Spinal cord (tissue), 10 donors: ENCODE measurements around the gene ENO2. TPM values are rescaled to one million over a fixed set of nuclear protein-coding genes. Genes with fewer than 3 reads are reported as not detected.
"Not testable (repeated sequence)": the region's sequence is repeated elsewhere in the genome, so short reads cannot be mapped to it uniquely, and the experiment has no call there.

Experiments used
- DNase-seq, 6 donors: peaks; one replicate each; pipeline versions ENCODE4 v3.0.0 to v3.0.0-alpha.2; 2013 to 2015; ENCODE audit warnings: low spot score in 6 of 6, low read depth in 4 of 6
- H3K27ac ChIP-seq: one replicate; pipeline ENCODE4 v1.5.1; 2013; ENCODE audit warnings: low read depth, low read length, control low read depth
- H3K27me3 ChIP-seq: one replicate; pipeline ENCODE4 v1.6.1; 2013; ENCODE audit warnings: low read length; ENCODE audit not compliant: control insufficient read depth, insufficient read depth
- H3K36me3 ChIP-seq: one replicate; pipeline ENCODE4 v1.6.1; 2013; ENCODE audit warnings: low read length; ENCODE audit not compliant: control insufficient read depth, insufficient read depth
- H3K4me1 ChIP-seq: one replicate; pipeline ENCODE4 v1.6.1; 2013; ENCODE audit warnings: low read length; ENCODE audit not compliant: control insufficient read depth, insufficient read depth
- H3K4me3 ChIP-seq: one replicate; pipeline ENCODE4 v1.5.1; 2013; ENCODE audit warnings: low read depth, low read length, control low read depth
- H3K9me3 ChIP-seq: one replicate; pipeline ENCODE4 v1.6.1; 2013; ENCODE audit warnings: low read length; ENCODE audit not compliant: control insufficient read depth, insufficient read depth
- WGBS: methylation state at CpG from one replicate; pipeline ENCODE4 v1.1.5; 2013; ENCODE audit warnings: missing lambda C conversion rate; ENCODE audit not compliant: insufficient coverage; 5-methylcytosine and 5-hydroxymethylcytosine counted together
- long read RNA-seq, 4 donors: transcript quantifications; one replicate each; lab custom pipeline, GENCODE V29; 2026
- polyA plus RNA-seq, 2 donors: library from polyadenylated mRNA; unstranded; fragments of 120-200 nt; gene quantifications; one replicate each; pipeline ENCODE4 v1.2.1, GENCODE V29; 2013; ENCODE audit not compliant: insufficient read length in 2 of 2
- total RNA-seq, 2 donors: library from RNA; depleted of rRNA in 1 of 2; stranded (reverse); fragments of 120-200 nt in 1 of 2; fragments of >200 nt in 1 of 2; gene quantifications; one replicate each; pipeline versions ENCODE4 v1.2.3 to v1.2.4, GENCODE V29; 2013 to 2014
- donor health status: healthy.

The ENO2 gene
- total RNA-seq = 100 to 1,000 TPM; 118 to 307 TPM
- polyA plus RNA-seq = 100 to 1,000 TPM; 615 to 640 TPM
- long read RNA-seq, donor 1, transcript ENO2-211 (12 exons, 2,549 nt) = minor isoform, 16 of 324 reads
- long read RNA-seq, donor 1, transcript ENO2-201 (12 exons, 2,423 nt) = major isoform, 140 of 324 reads
- long read RNA-seq, donor 1, transcript ENO2-205 (11 exons, 2,827 nt) = minor isoform, 17 of 324 reads
- long read RNA-seq, donor 1, partial matches to known transcripts = 151 of 324 reads
- long read RNA-seq, donor 1, other reads (novel, unspliced or antisense) = 0 of 324 reads
- long read RNA-seq, donor 2, transcript ENO2-211 (12 exons, 2,549 nt) = minor isoform, 7 of 48 reads
- long read RNA-seq, donor 2, transcript ENO2-201 (12 exons, 2,423 nt) = major isoform, 30 of 48 reads
- long read RNA-seq, donor 2, partial matches to known transcripts = 8 of 48 reads
- long read RNA-seq, donor 2, other reads (novel, unspliced or antisense) = 0 of 48 reads
- long read RNA-seq, donor 3, transcript ENO2-205 (11 exons, 2,827 nt) = minor isoform, 5 of 271 reads
- long read RNA-seq, donor 3, transcript ENO2-211 (12 exons, 2,549 nt) = minor isoform, 8 of 271 reads
- long read RNA-seq, donor 3, transcript ENO2-201 (12 exons, 2,423 nt) = major isoform, 54 of 271 reads
- long read RNA-seq, donor 3, partial matches to known transcripts = 204 of 271 reads
- long read RNA-seq, donor 3, other reads (novel, unspliced or antisense) = 0 of 271 reads
- long read RNA-seq, donor 4, partial matches to known transcripts = 0 of 3 reads
- long read RNA-seq, donor 4, other reads (novel, unspliced or antisense) = 0 of 3 reads

DNA sequence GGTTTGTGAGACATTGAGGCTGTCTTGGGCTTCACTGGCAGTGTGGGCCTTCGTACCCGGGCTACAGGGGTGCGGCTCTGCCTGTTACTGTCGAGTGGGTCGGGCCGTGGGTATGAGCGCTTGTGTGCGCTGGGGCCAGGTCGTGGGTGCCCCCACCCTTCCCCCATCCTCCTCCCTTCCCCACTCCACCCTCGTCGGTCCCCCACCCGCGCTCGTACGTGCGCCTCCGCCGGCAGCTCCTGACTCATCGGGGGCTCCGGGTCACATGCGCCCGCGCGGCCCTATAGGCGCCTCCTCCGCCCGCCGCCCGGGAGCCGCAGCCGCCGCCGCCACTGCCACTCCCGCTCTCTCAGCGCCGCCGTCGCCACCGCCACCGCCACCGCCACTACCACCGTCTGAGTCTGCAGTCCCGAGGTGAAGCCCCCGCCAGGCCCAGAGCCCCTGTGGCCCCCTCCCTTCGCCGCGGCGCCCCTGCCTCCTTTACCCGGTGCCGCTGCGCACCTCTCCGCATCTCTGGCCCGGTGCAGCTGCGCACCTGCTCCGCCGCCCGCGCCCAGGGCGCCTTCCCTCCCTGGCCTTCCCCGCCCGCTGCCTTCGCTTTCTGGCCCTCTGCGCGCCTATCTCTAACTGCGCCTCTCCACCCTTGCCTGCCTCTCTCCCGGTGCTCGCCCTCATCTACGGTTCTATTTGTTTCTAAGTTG lies at the start of gene ENO2:
TSS of gene ENO2 (plus strand) at position 335 of the 701 bp plus-strand sequence. CDS start 1,253 bp downstream, outside the sequence.
- peaks cover 35% of the 10 kb centered on the region for H3K36me3 ChIP-seq
- no peaks in the 10 kb centered on the region for H3K27me3 ChIP-seq
- under 1% methylated on average over 63 of the region's 68 CpGs for WGBS
- DNase-seq = peak in 3 of 6 donors; percentile 70 to 96 (median 93)
- H3K4me1 ChIP-seq = peaks cover 48% of the 10 kb centered on the region
- H3K4me3 ChIP-seq = peak within 1 kb of the TSS; percentile 51
- no peaks in the 10 kb centered on the region for H3K9me3 ChIP-seq
- H3K27ac ChIP-seq = peak within 1 kb of the TSS; percentile 82

DNA sequence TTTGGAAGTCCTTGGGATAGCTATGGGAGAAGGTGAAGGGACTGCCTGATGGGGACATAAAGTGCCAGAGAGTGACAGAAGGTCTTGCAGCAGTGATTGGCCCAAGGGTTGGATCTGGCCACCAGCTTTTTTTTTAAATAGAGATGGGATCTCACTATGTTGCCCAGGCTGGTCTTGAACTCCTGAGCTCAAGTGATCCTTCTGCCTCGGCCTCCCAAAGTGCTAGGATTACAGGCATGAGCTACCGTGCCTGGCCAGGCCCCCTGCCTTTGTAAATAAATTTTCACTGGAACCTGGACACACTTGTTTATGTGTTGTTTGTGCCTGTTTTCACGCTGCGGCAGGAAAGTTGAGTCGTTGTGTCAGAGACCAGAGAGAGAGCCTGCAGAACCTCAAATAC lies 49.1 kb upstream of the ENO2 start:
- H3K27ac ChIP-seq, DNase-seq, H3K9me3 ChIP-seq, H3K27me3 ChIP-seq, H3K4me3 ChIP-seq: not testable (repeated sequence)
- Histone ChIP-seq H3K36me3 (peaks cover 71% of the 10 kb centered on the region), H3K4me1 (peaks cover 25% of the 10 kb centered on the region)
- 100% methylated on average over 2 of the region's 5 CpGs for WGBS

DNA sequence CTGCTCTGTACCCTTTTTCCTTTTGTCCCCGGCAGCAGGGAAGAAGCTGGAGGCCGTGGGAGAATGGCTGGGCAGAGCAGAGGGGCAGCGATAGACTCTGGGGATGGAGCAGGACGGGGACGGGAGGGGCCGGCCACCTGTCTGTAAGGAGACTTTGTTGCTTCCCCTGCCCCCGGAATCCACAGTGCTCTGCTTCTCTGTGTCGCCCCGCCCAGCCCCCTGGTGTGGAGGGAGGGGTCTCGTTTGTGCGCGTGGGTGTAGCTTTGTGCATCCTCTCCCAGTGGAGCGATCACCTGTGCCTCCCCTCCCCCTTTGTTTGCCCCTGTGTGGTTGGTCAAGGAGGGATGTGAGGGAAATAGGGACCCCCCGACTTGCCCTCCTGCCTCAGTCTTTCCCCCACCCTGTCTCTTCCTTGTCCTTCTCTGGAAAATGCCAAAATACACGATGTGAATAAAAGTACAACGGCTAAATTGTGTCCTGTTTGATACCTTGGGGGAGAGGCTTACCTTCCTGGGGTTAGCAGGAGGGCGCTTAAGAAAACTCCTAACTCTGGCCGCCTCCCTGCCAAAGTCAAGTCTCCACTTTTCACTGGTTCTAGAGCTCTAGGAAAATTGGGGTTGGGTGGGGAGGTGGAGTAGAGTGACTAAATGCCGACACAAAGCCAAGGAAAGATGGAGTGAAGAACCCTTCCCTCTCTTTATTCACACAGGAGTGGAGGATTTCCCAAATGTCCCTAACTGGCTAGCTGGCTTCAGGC lies 48.0 kb upstream of the ENO2 start:
- Histone ChIP-seq H3K4me3 (no peak overlapping the region), H3K4me1 (peaks cover 25% of the 10 kb centered on the region), H3K9me3 (no peaks in the 10 kb centered on the region), H3K36me3 (peaks cover 71% of the 10 kb centered on the region), H3K27me3 (no peaks in the 10 kb centered on the region), H3K27ac (peak overlapping the region; percentile 86)
- no peak for DNase-seq
- 76% methylated on average over 6 of the region's 19 CpGs for WGBS

DNA sequence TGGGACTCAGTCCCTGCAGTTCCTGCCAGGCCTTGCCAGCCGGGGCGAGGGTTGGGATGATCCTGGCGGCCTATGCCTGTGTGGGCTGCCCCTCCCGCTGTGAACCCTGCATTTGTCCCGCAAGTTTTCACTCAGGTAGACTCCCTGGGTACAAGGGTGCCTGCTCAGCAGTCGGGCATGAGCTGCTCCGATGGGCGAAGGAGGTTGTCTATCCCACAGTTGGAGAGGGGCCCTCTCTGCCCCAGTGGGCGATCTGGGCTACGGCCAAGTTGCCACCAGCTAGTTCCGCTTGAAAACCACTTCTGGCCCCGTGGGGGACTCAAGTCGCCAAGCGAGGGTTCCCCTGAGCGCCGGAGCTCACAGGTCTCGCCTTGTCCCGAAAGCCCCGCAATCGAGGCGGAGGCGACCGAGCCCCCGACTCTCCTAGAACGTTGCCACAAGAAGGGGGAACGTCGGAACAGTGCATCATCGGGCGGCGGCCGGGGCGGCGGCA lies 47.4 kb upstream of the ENO2 start:
- Histone ChIP-seq H3K27ac (peak overlapping the region; percentile 86), H3K27me3 (no peaks in the 10 kb centered on the region), H3K9me3 (no peaks in the 10 kb centered on the region), H3K36me3 (peaks cover 71% of the 10 kb centered on the region), H3K4me3 (peak overlapping the region; percentile 69), H3K4me1 (peaks cover 32% of the 10 kb centered on the region)
- peak in 2 of 6 donors; percentile 5 to 50 for DNase-seq
- 4% methylated on average over 32 of the region's 33 CpGs for WGBS

DNA sequence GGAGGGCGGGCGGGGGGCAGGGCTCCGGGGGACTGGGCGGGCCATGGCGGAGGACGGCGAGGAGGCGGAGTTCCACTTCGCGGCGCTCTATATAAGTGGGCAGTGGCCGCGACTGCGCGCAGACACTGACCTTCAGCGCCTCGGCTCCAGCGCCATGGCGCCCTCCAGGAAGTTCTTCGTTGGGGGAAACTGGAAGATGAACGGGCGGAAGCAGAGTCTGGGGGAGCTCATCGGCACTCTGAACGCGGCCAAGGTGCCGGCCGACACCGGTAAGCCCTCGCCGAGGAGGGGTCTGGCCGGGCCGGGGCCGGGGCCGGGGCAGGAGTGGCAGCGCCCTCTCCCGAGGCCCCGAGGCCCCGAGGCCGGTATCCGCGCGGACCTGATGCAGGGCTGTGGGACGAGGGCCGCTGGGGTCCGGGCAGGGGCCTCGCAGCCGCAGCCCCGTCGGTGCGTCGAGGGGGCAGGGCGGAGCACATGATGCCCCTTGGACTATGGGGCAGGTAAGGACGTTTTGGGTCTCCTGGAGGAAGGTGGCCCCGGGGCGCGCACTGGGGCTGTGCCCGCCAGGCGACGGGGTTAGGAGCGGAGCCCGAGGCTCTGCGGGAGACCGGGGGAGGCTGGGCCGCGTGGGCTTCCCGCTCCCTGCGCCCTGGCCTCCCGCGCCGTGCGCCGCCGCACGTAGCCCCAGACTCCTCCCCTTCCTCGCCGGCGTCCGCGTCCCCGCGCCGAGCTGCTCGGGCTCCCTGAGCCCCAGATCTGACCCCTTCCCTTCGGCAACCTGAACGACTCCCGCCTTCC lies 46.8 kb upstream of the ENO2 start, which contains the start of gene TPI1:
TSS of gene TPI1 (plus strand) at position 119 of the 798 bp plus-strand sequence. CDS start at position 155, 36 bp downstream.
- WGBS = under 1% methylated on average over 86 of the region's 86 CpGs
- Histone ChIP-seq H3K27ac (peak within 1 kb of the TSS; percentile 86), H3K27me3 (no peaks in the 10 kb centered on the region), H3K4me1 (peaks cover 38% of the 10 kb centered on the region), H3K36me3 (peaks cover 68% of the 10 kb centered on the region), H3K4me3 (peak within 1 kb of the TSS; percentile 69), H3K9me3 (no peaks in the 10 kb centered on the region)
- DNase-seq = peak in 5 of 6 donors; percentile 47 to 91 (median 73)

DNA sequence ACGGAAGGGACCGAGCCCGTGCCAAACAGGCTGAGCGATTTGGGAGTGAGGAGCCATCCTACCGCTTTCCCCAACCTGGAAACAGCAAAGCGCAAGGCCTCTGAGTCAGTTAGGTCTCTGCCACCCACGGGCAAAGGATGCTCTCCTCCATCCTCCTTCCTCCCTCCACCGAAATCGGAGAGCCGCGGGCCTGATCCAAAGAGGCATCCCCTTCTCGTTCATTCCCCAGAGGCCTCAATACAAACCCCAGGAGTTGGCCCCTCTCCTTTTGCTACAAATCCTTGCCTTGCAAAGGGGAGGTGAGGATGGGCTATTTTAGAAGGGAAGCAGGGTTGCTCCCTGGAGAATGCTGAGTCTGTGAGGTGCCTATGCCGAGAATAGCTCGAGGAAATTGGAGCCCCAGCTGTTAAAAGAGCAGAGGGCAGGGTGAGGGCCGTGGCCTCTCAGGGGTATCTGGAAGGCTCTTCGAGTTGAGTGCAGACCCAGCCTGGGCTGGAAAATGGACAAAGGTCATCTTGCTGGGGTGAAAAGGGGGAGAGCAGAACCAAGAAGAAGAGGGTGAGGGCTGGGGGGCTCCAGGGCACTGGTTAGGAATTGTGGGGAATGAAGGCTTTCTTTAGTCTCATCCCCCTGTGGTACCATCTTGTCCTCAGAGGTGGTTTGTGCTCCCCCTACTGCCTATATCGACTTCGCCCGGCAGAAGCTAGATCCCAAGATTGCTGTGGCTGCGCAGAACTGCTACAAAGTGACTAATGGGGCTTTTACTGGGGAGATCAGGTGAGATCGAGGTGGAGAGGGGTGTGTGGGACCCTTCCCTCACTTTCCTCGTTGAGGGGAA lies 46.0 kb upstream of the ENO2 start:
- peak in 2 of 6 donors; percentile 43 to 51 for DNase-seq
- H3K4me1 ChIP-seq = peaks cover 42% of the 10 kb centered on the region
- H3K27me3 ChIP-seq = no peaks in the 10 kb centered on the region
- H3K9me3 ChIP-seq = no peaks in the 10 kb centered on the region
- H3K27ac ChIP-seq = peak overlapping the region; percentile 86
- H3K4me3 ChIP-seq = peak overlapping the region; percentile 69
- peaks cover 62% of the 10 kb centered on the region for H3K36me3 ChIP-seq
- under 1% methylated on average over 13 of the region's 22 CpGs for WGBS

DNA sequence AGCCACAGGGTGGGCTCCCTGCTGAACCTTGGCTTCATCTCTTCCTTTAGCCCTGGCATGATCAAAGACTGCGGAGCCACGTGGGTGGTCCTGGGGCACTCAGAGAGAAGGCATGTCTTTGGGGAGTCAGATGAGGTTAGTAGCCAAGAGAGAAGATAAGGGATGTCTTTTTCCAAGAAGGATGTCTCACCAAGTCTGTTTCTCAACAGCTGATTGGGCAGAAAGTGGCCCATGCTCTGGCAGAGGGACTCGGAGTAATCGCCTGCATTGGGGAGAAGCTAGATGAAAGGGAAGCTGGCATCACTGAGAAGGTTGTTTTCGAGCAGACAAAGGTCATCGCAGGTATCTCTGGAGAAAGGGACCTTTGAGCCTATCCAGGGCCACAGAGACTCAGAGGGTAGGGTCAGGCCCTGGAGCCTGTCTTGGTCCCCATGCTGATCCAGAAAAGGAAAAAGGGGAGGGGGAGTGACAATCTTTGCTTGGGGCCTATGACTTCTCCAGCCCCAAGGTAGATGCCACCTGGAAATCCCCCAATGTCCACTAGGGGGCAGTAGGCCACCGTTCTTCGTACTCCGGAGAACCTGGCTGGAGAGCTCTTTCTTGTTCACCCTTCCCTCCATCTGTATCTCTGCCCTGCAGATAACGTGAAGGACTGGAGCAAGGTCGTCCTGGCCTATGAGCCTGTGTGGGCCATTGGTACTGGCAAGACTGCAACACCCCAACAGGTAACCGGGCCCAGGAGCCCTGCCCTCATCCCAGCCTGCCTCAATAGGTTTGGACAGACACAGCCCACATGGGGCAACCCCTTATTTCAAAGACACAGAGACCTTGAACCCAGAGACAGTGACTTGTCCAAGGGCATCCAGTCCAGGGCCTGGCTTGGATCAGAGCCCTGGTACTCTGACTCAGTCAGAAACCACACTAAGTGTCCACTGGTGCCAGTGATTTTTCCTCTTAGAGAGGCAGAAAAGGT lies 45.0 kb upstream of the ENO2 start:
- peak in 5 of 6 donors; percentile 59 to 94 (median 70) for DNase-seq
- H3K27me3 ChIP-seq = no peaks in the 10 kb centered on the region
- H3K27ac ChIP-seq = no peak overlapping the region
- H3K4me1 ChIP-seq = peaks cover 51% of the 10 kb centered on the region
- no peaks in the 10 kb centered on the region for H3K9me3 ChIP-seq
- H3K36me3 ChIP-seq = peaks cover 53% of the 10 kb centered on the region
- H3K4me3 ChIP-seq = peak overlapping the region; percentile 69
- 30% methylated on average over 12 of the region's 12 CpGs for WGBS
